K562 (cell line): ENCODE results near the gene ARHGAP24. TPM values are rescaled to one million over a fixed set of nuclear protein-coding genes. Genes with fewer than 3 reads are reported as not detected.

Experiments
- ATAC-seq: fragments of 200-7000 bp; cut with Tn5 transposase; 3 replicates; pipeline ENCODE4 v1.9.1; 2020; ENCODE audit warnings: moderate library complexity
- BruUV-seq: library from RNA; stranded (reverse); fragments of 400-500 nt; replicated peaks from 2 replicates; lab custom pipeline; 2021; lab: Mats Ljungman, UMichigan
- CTCF ChIA-PET: fragments of 300-600 bp; formaldehyde crosslinking; extraction: SDS; loops from one replicate; lab custom pipeline; 2021; ENCODE audit warnings: low intra/inter-chr PET ratio; lab: Yijun Ruan, JAX
- POLR2A ChIA-PET: fragments of 300-600, 350-650 bp; sonication (Branson Sonifier 250); formaldehyde crosslinking; extraction: SDS; loops from one replicate; lab custom pipeline; 2021; ENCODE audit warnings: antibody characterized with exemption, inconsistent platforms; lab: Yijun Ruan, JAX
- DNase-seq, 4 experiments: peaks; one replicate each; pipeline versions ENCODE4 v3.0.0 to v3.0.0-alpha.2; 2011 to 2018; ENCODE audit warnings: low spot score in 3 of 4, mixed read lengths in 3 of 4; ENCODE audit errors: extremely low read depth in 1 of 4
- FAIRE-seq: peaks from 2 replicates; lab custom pipeline; 2011; peaks lifted over from hg19 to GRCh38; lab: Jason Lieb, UNC
- H2AFZ ChIP-seq: 2 replicates; pipeline ENCODE4 v1.6.0; 2011; ENCODE audit warnings: low read depth, low read length, control low read depth, inconsistent platforms
- H3K27ac ChIP-seq: fragments of 200-600 bp; 3 replicates; pipeline ENCODE4 v1.8.0; 2011; ENCODE audit warnings: low read depth, mild to moderate bottlenecking, control low read depth, inconsistent platforms, low read length, moderate library complexity, mixed read lengths; ENCODE audit errors: extremely low read depth
- H3K27me3 ChIP-seq, 2 experiments: fragments of 300-600 bp in 1 of 2; 2 replicates in 1 of 2; 3 replicates in 1 of 2; pipeline versions ENCODE4 v1.6.0 to v1.8.0; 2011; ENCODE audit warnings: inconsistent platforms in 2 of 2, low read length in 2 of 2, mild to moderate bottlenecking in 1 of 2, mixed read lengths in 1 of 2, moderate library complexity in 1 of 2; ENCODE audit not compliant: control insufficient read depth in 2 of 2, insufficient read depth in 2 of 2
- H3K36me3 ChIP-seq: fragments of 300-600 bp; 3 replicates; pipeline ENCODE4 v1.8.0; 2011; ENCODE audit warnings: mild to moderate bottlenecking, low read length, inconsistent platforms; ENCODE audit not compliant: control insufficient read depth, insufficient read depth
- H3K4me1 ChIP-seq, 2 experiments: fragments of 200-600 bp in 1 of 2; replicated peaks in 1 of 2; 2 replicates in 1 of 2; 3 replicates in 1 of 2; pipeline versions ENCODE4 v1.5.1 to v1.8.0; 2011; ENCODE audit warnings: inconsistent platforms in 2 of 2, low read length in 2 of 2, mild to moderate bottlenecking in 1 of 2, mixed read lengths in 1 of 2, moderate library complexity in 1 of 2; ENCODE audit not compliant: control insufficient read depth in 2 of 2, insufficient read depth in 2 of 2
- H3K4me2 ChIP-seq: 2 replicates; pipeline ENCODE4 v1.6.1; 2011; ENCODE audit warnings: low read length, control low read depth, inconsistent platforms, mixed read lengths; ENCODE audit not compliant: insufficient read depth
- H3K4me3 ChIP-seq: fragments of 200-600 bp; sonication (generic), shearing (Covaris generic); 2 replicates; pipeline ENCODE4 v1.5.1; 2016; ENCODE audit warnings: control low read depth, inconsistent platforms
- H3K79me2 ChIP-seq: fragments of 200-600 bp; 3 replicates; pipeline ENCODE4 v1.8.0; 2011; ENCODE audit warnings: low read length, inconsistent platforms; ENCODE audit not compliant: control insufficient read depth, insufficient read depth
- H3K9ac ChIP-seq, 2 experiments: 2 replicates each; pipeline versions ENCODE4 v1.6.0 to v1.6.1; 2011; ENCODE audit warnings: low read depth in 2 of 2, low read length in 2 of 2, control low read depth in 1 of 2, inconsistent platforms in 1 of 2, mild to moderate bottlenecking in 1 of 2, mixed read lengths in 1 of 2; ENCODE audit not compliant: insufficient read depth in 1 of 2
- H3K9me1 ChIP-seq: one replicate; pipeline ENCODE4 v1.6.0; 2011; ENCODE audit warnings: inconsistent platforms, mild to moderate bottlenecking, low read length, moderate library complexity; ENCODE audit not compliant: control insufficient read depth, insufficient read depth
- H3K9me3 ChIP-seq: replicated peaks from 2 replicates; pipeline ENCODE4 v1.5.1; 2011; ENCODE audit warnings: low read depth, low read length, inconsistent platforms; ENCODE audit not compliant: control insufficient read depth, insufficient read depth
- H4K20me1 ChIP-seq: replicated peaks from 2 replicates; pipeline ENCODE4 v1.6.1; 2011; ENCODE audit warnings: low read length, inconsistent platforms, mixed read lengths; ENCODE audit not compliant: control insufficient read depth, insufficient read depth
- ARID2 ChIP-seq: fragments of 450-650 bp; IDR thresholded peaks from 2 replicates; pipeline ENCODE4 v1.6.1; 2017; ENCODE audit warnings: antibody characterized with exemption, mild to moderate bottlenecking
- CHD7 ChIP-seq: fragments of 200-600 bp; sonication (generic); IDR thresholded peaks from one replicate; pipeline ENCODE4 v1.6.1; 2012; ENCODE audit warnings: mild to moderate bottlenecking, low read depth, low read length, inconsistent platforms
- EGR1 ChIP-seq: fragments of 450-650 bp; conservative IDR thresholded peaks from 2 replicates; pipeline ENCODE4 v1.6.1; 2017; ENCODE audit warnings: mild to moderate bottlenecking
- PTRF ChIP-seq: fragments of 450-650 bp; IDR thresholded peaks from 2 replicates; pipeline ENCODE4 v1.6.1; 2016; ENCODE audit warnings: mild to moderate bottlenecking, missing genetic modification characterization, missing compliant biosample characterization
- SLC30A9 ChIP-seq: fragments of 250-450 bp; sonication (Bioruptor Pico); IDR thresholded peaks from 2 replicates; pipeline ENCODE4 v1.8.0; 2022; ENCODE audit warnings: mild to moderate bottlenecking, moderate library complexity
- SNAPC5 ChIP-seq: fragments of 250-450 bp; sonication (Bioruptor Pico); IDR thresholded peaks from 2 replicates; pipeline ENCODE4 v1.8.0; 2021; ENCODE audit warnings: moderate library complexity, mild to moderate bottlenecking, inconsistent platforms
- WGBS: fragments of 100-300 bp; shearing (Covaris generic); methylation state at CpG from one replicate; pipeline ENCODE4 v1.1.6; 2016; ENCODE audit warnings: low coverage, mixed read lengths; ENCODE audit not compliant: insufficient coverage; ENCODE audit errors: missing lambda C conversion rate; 5-methylcytosine and 5-hydroxymethylcytosine counted together
- in situ Hi-C: fragments of 300-500 bp; cut with MboI; formaldehyde crosslinking; loops from 4 replicates; pipeline ENCODE4 v1.15.0; 2018; ENCODE audit warnings: inconsistent platforms, mixed read lengths
- intact Hi-C: fragments of 100-400 bp; cut with micrococcal nuclease; formaldehyde crosslinking; loops from 2 replicates; pipeline ENCODE4 v1.14.2; 2022
- polyA plus RNA-seq, 8 experiments: library from polyadenylated mRNA; depleted of rRNA in 4 of 8; stranded (reverse) in 5 of 8; unstranded in 3 of 8; fragments of >200 nt; fragmentation: Nextera tagmentation in 2 of 8; fragmentation: Illumina TruSeq in 1 of 8; extraction: Ambion mirVana in 2 of 8; extraction: Trizol in 1 of 8; gene quantifications; 2 replicates each; pipeline versions ENCODE4 v1.2.1 to v1.2.3, GENCODE V29; 2011 to 2014; ENCODE audit warnings: inconsistent platforms in 1 of 8, missing spikeins in 1 of 8
- total RNA-seq, 7 experiments: library from RNA; depleted of rRNA in 6 of 7; stranded (reverse); fragments of >200 nt in 6 of 7; fragmentation: Illumina TruSeq in 2 of 7; extraction: Trizol in 2 of 7; gene quantifications; 2 replicates each; pipeline versions ENCODE4 v1.2.1 to v1.2.3, GENCODE V29; 2011 to 2021; ENCODE audit warnings: low replicate concordance in 1 of 7
- TF ChIP-seq, protein P1 (sequence below): fragments of 450-650 bp; IDR thresholded peaks from one replicate; pipeline ENCODE4 v1.6.1; 2018; ENCODE audit warnings: mild to moderate bottlenecking, moderate library complexity; ENCODE audit not compliant: partially characterized antibody
- TF ChIP-seq, protein P2 (sequence below): fragments of 450-650 bp; formaldehyde crosslinking; IDR thresholded peaks from 2 replicates; pipeline ENCODE4 v1.4.0; 2020; ENCODE audit warnings: mild to moderate bottlenecking, moderate library complexity

Gene ARHGAP24
- total and polyA plus RNA-seq, 9 of the 15 experiments (the other 6 are each of a cell fraction or from before 2014, with no cell fraction given), result 8.0 to 22.6 (median 14.0) TPM

- no peak overlapping the region for H3K27ac ChIP-seq
- no peaks in the 10 kb centered on the region for H3K79me2 ChIP-seq
- no peak overlapping the region for H2AFZ ChIP-seq
- DNase-seq, result no peak
- intact Hi-C loops, result no loop called here
- CTCF ChIA-PET, result no interaction called here
- no peak overlapping the region for H3K4me2 ChIP-seq
- no peaks in the 10 kb centered on the region for H3K9me1 ChIP-seq
- H3K27me3 ChIP-seq, result no peaks in the 10 kb centered on the region
- no peak for TF ChIP-seq SNAPC5 (CRISPR knock-in tag)
- no peak for TF ChIP-seq ARID2
- TF ChIP-seq PTRF (tag), result no peak
- no peak for TF ChIP-seq CHD7
- TF ChIP-seq, protein P1, sequence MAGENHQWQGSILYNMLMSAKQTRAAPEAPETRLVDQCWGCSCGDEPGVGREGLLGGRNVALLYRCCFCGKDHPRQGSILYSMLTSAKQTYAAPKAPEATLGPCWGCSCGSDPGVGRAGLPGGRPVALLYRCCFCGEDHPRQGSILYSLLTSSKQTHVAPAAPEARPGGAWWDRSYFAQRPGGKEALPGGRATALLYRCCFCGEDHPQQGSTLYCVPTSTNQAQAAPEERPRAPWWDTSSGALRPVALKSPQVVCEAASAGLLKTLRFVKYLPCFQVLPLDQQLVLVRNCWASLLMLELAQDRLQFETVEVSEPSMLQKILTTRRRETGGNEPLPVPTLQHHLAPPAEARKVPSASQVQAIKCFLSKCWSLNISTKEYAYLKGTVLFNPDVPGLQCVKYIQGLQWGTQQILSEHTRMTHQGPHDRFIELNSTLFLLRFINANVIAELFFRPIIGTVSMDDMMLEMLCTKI, result no peak
- TF ChIP-seq, protein P2, sequence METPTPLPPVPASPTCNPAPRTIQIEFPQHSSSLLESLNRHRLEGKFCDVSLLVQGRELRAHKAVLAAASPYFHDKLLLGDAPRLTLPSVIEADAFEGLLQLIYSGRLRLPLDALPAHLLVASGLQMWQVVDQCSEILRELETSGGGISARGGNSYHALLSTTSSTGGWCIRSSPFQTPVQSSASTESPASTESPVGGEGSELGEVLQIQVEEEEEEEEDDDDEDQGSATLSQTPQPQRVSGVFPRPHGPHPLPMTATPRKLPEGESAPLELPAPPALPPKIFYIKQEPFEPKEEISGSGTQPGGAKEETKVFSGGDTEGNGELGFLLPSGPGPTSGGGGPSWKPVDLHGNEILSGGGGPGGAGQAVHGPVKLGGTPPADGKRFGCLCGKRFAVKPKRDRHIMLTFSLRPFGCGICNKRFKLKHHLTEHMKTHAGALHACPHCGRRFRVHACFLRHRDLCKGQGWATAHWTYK (CRISPR knock-in tag), result no peak
- no peak for TF ChIP-seq SLC30A9 (CRISPR knock-in tag)
- no peak for TF ChIP-seq EGR1
- TF ChIP-seq, all 486 proteins: peak for 0
- 4% methylated on average over 2 of the region's 2 CpGs for WGBS
- ATAC-seq (no peak), FAIRE-seq (no peak)
- H3K4me3 ChIP-seq, result no peak overlapping the region
- no peak overlapping the region for H3K9ac ChIP-seq
- H3K36me3 ChIP-seq, result no peaks in the 10 kb centered on the region
- no TSS peak for BruUV-seq
- POLR2A ChIA-PET, result no interaction called here
- H3K4me1 ChIP-seq, result no peaks in the 10 kb centered on the region
- H3K9me3 ChIP-seq, result no peaks in the 10 kb centered on the region
- in situ Hi-C loops, result no loop called here
- no peaks in the 10 kb centered on the region for H4K20me1 ChIP-seq
Measured at GRCh38 chr4:85527815-85528214, 52.9 kb downstream of the ARHGAP24 start.
